ENCODE data around the gene RRAS. TPM values are rescaled to one million over a fixed set of nuclear protein-coding genes. Genes with fewer than 3 reads are reported as not detected.
"Not testable (repeated sequence)": the region's sequence is repeated elsewhere in the genome, so short reads cannot be mapped to it uniquely, and the experiment has no call there.

RRAS gene
- total and polyA plus RNA-seq, 8 donors = 5.5 to 42.9 (median 9.5) TPM

GRCh38 chr19:49639401-49640112, 386 bp downstream of the RRAS start:
- peak overlapping the region; percentile 69 to 99 (median 98) for H3K27ac ChIP-seq
- TF ChIP-seq CTCF (IDR thresholded peaks at IDR 0.05) = no peak
- peaks cover 5 to 23% (median 8%) of the 10 kb centered on the region in 3 donors for H3K4me1 ChIP-seq
- DNase-seq (peak in 3 of 6 donors; percentile 35 to 62 (median 53)), ATAC-seq (no peak), FAIRE-seq (no peak)
- H3K27me3 ChIP-seq = no peaks in the 10 kb centered on the region
- WGBS, 2 donors = 7 to 8% methylated on average over 24 to 31 of the region's 31 CpGs
- no peaks in the 10 kb centered on the region for H3K36me3 ChIP-seq
- intact Hi-C loops (cut with DNase I) = no loop called here
- peak overlapping the region; percentile 36 to 99 (median 59) for H3K4me3 ChIP-seq
- H3K9me3 ChIP-seq = no peaks in the 10 kb centered on the region

- intact Hi-C loops (cut with DNase I) = no loop called here
- peak; percentile 61 to 85 (median 78) for DNase-seq
- H3K27ac ChIP-seq = peak overlapping the region in 1 of 4 donors; percentile 1
- no peaks in the 10 kb centered on the region for H3K36me3 ChIP-seq
- TF ChIP-seq CTCF (IDR thresholded peaks at IDR 0.05) = no peak
- peaks cover 0 to 14% (median 4%) of the 10 kb centered on the region in 3 donors for H3K4me1 ChIP-seq
- H3K27me3 ChIP-seq = no peaks in the 10 kb centered on the region
- H3K9me3 ChIP-seq = no peaks in the 10 kb centered on the region
- no peak for FAIRE-seq
- WGBS, 2 donors = 17 to 26% methylated on average over 19 of the region's 19 CpGs
- H3K4me3 ChIP-seq = peak overlapping the region in 1 of 4 donors; percentile 3
- ATAC-seq = peak in 1 of 4 donors; percentile 5
Measured at GRCh38 chr19:49637821-49638738, 1.9 kb downstream of the RRAS start.

- 77 to 81% methylated on average over 29 to 30 of the region's 30 CpGs for WGBS, 2 donors
- ATAC-seq (no peak), DNase-seq (peak in 2 of 6 donors; percentile 34 to 67), FAIRE-seq (no peak)
- intact Hi-C loops (cut with DNase I) = no loop called here
- Histone ChIP-seq H3K27me3 (no peaks in the 10 kb centered on the region), H3K9me3 (no peaks in the 10 kb centered on the region), H3K4me1 (peaks cover 0 to 13% (median 5%) of the 10 kb centered on the region in 3 donors), H3K36me3 (no peaks in the 10 kb centered on the region), H3K27ac (no peak overlapping the region), H3K4me3 (no peak overlapping the region)
- no peak for TF ChIP-seq CTCF (IDR thresholded peaks at IDR 0.05)
Measured at GRCh38 chr19:49636233-49636932, 3.6 kb downstream of the RRAS start.

- Histone ChIP-seq H3K9me3 (no peaks in the 10 kb centered on the region), H3K4me3 (no peak overlapping the region), H3K27ac (no peak overlapping the region), H3K36me3 (no peaks in the 10 kb centered on the region), H3K27me3 (no peaks in the 10 kb centered on the region), H3K4me1 (peaks cover 0 to 20% (median 5%) of the 10 kb centered on the region in 3 donors)
- intact Hi-C loops (cut with DNase I) = no loop called here
- no peak for FAIRE-seq
- WGBS, 2 donors = 51 to 62% methylated on average over 24 of the region's 24 CpGs
- ATAC-seq = no peak
- DNase-seq = peak in 1 of 6 donors; percentile 45
- TF ChIP-seq CTCF (IDR thresholded peaks at IDR 0.05) = no peak
Measured at GRCh38 chr19:49635530-49636232, 4.3 kb downstream of the RRAS start.

GRCh38 chr19:49633273-49633672, 6.7 kb downstream of the RRAS start:
- H3K4me3 ChIP-seq; H3K36me3 ChIP-seq; H3K27me3 ChIP-seq; ATAC-seq; FAIRE-seq; H3K9me3 ChIP-seq; intact Hi-C loops (cut with DNase I); DNase-seq; H3K27ac ChIP-seq: not testable (repeated sequence)
- 66 to 74% methylated on average over 9 of the region's 9 CpGs for WGBS, 2 donors
- peaks cover 0 to 15% (median 5%) of the 10 kb centered on the region in 3 donors for H3K4me1 ChIP-seq
